Liver (tissue), 9 donors: ENCODE data around the gene MESD. TPM values are rescaled to one million over a fixed set of nuclear protein-coding genes. Genes with fewer than 3 reads are reported as not detected.

Experiments
- DNase-seq: peaks from one replicate; pipeline ENCODE4 v3.0.0-alpha.2; 2017; ENCODE audit warnings: low spot score
- H3K27ac ChIP-seq, 2 donors: one replicate each; pipeline ENCODE4 v1.7.0; 2013; ENCODE audit warnings: inconsistent platforms in 2 of 2, low read length in 2 of 2, control low read depth in 1 of 2, low read depth in 1 of 2, mild to moderate bottlenecking in 1 of 2
- H3K27me3 ChIP-seq, 4 donors: one replicate each; pipeline versions ENCODE4 v1.6.1 to v1.7.0; 2013; ENCODE audit warnings: low read length in 3 of 4, inconsistent platforms in 1 of 4, mild to moderate bottlenecking in 1 of 4, moderate library complexity in 1 of 4; ENCODE audit not compliant: control insufficient read depth in 4 of 4, insufficient read depth in 4 of 4
- H3K36me3 ChIP-seq, 4 donors: one replicate each; pipeline versions ENCODE4 v1.6.1 to v1.7.0; 2013; ENCODE audit warnings: low read length in 3 of 4, mild to moderate bottlenecking in 3 of 4, low read depth in 1 of 4, moderate library complexity in 1 of 4; ENCODE audit not compliant: control insufficient read depth in 4 of 4, insufficient read depth in 3 of 4
- H3K4me1 ChIP-seq, 4 donors: one replicate each; pipeline versions ENCODE4 v1.6.1 to v1.7.0; 2013; ENCODE audit warnings: low read length in 3 of 4, mild to moderate bottlenecking in 3 of 4, moderate library complexity in 1 of 4; ENCODE audit not compliant: control insufficient read depth in 4 of 4, insufficient read depth in 4 of 4
- H3K4me3 ChIP-seq, 3 donors: one replicate each; pipeline versions ENCODE4 v1.6.1 to v1.7.0; 2013; ENCODE audit warnings: low read length in 3 of 3, control low read depth in 1 of 3, low read depth in 1 of 3, mild to moderate bottlenecking in 1 of 3
- H3K9ac ChIP-seq, 2 donors: one replicate each; pipeline ENCODE4 v1.7.0; 2013; ENCODE audit warnings: low read length in 2 of 2, mild to moderate bottlenecking in 2 of 2, moderate library complexity in 2 of 2, control low read depth in 1 of 2, low read depth in 1 of 2
- H3K9me3 ChIP-seq, 4 donors: one replicate each; pipeline versions ENCODE4 v1.6.1 to v1.7.0; 2013; ENCODE audit warnings: low read length in 3 of 4; ENCODE audit not compliant: control insufficient read depth in 4 of 4
- CTCF ChIP-seq: fragments of 150-350 bp; IDR thresholded peaks from 2 replicates; pipeline ENCODE4 v1.5.1; 2017; ENCODE audit warnings: improper control_type of control experiment, low read depth, low read length; ENCODE audit not compliant: missing input control
- EGR1 ChIP-seq, 2 donors: IDR thresholded peaks; 2 replicates each; pipeline ENCODE4 v1.6.1; 2016 to 2018; ENCODE audit warnings: antibody characterized with exemption in 2 of 2, low read depth in 2 of 2
- FOXA2 ChIP-seq: IDR thresholded peaks from 2 replicates; pipeline ENCODE4 v1.6.1; 2016; ENCODE audit warnings: antibody characterized with exemption
- GABPA ChIP-seq, 2 donors: IDR thresholded peaks in 1 of 2; conservative IDR thresholded peaks in 1 of 2; 2 replicates each; pipeline ENCODE4 v1.6.1; 2016; ENCODE audit warnings: antibody characterized with exemption in 2 of 2, mild to moderate bottlenecking in 1 of 2, moderate library complexity in 1 of 2
- HNF4A ChIP-seq, 2 donors: conservative IDR thresholded peaks; 2 replicates each; pipeline ENCODE4 v1.6.1; 2016; ENCODE audit warnings: antibody characterized with exemption in 2 of 2, mild to moderate bottlenecking in 2 of 2
- JUND ChIP-seq, 2 donors: IDR thresholded peaks; 2 replicates each; pipeline ENCODE4 v1.6.1; 2016; ENCODE audit warnings: antibody characterized with exemption in 2 of 2
- MAX ChIP-seq: IDR thresholded peaks from 2 replicates; pipeline ENCODE4 v1.6.1; 2016; ENCODE audit warnings: antibody characterized with exemption
- NR2F2 ChIP-seq: IDR thresholded peaks from 2 replicates; pipeline ENCODE4 v1.6.1; 2016; ENCODE audit warnings: antibody characterized with exemption
- RAD21 ChIP-seq, 2 donors: IDR thresholded peaks; 2 replicates each; pipeline ENCODE4 v1.6.1; 2016; ENCODE audit warnings: antibody characterized with exemption in 2 of 2, mild to moderate bottlenecking in 2 of 2
- SP1 ChIP-seq: IDR thresholded peaks from 2 replicates; pipeline ENCODE4 v1.6.1; 2018; ENCODE audit warnings: antibody characterized with exemption, mild to moderate bottlenecking
- TAF1 ChIP-seq: conservative IDR thresholded peaks from 2 replicates; pipeline ENCODE4 v1.6.1; 2016; ENCODE audit warnings: antibody characterized with exemption, mild to moderate bottlenecking
- ZBTB33 ChIP-seq: IDR thresholded peaks from 2 replicates; pipeline ENCODE4 v1.6.1; 2016; ENCODE audit warnings: antibody characterized with exemption
- WGBS: extraction: QIAGEN DNeasy Blood & Tissue Kit; methylation state at CpG from one replicate; pipeline ENCODE4 v1.1.7; 2013; 5-methylcytosine and 5-hydroxymethylcytosine counted together
- polyA plus RNA-seq, 2 donors: library from polyadenylated mRNA; stranded (reverse) in 1 of 2; unstranded in 1 of 2; fragments of 200-250 nt in 1 of 2; fragments of >200 nt in 1 of 2; fragmentation: Nextera tagmentation in 1 of 2; extraction: Ambion mirVana in 1 of 2; gene quantifications; one replicate each; pipeline versions ENCODE4 v1.2.1 to v1.2.3, GENCODE V29; 2013 to 2015
- total RNA-seq, 2 donors: library from RNA; depleted of rRNA; stranded (reverse); fragments of >200 nt; gene quantifications; one replicate each; pipeline ENCODE4 v1.2.3, GENCODE V29; 2014
- TF ChIP-seq, protein P1 (sequence below): IDR thresholded peaks from 2 replicates; pipeline ENCODE4 v1.6.1; 2016; ENCODE audit warnings: antibody characterized with exemption
- TF ChIP-seq, protein P2 (sequence below): IDR thresholded peaks from 2 replicates; pipeline ENCODE4 v1.6.1; 2016; ENCODE audit warnings: antibody characterized with exemption, mild to moderate bottlenecking
- donor health status: healthy.
- donor health status: healthy.
- donor health status: healthy.
- donor health status: healthy.
- donor health status: healthy.

The MESD gene
- total and polyA plus RNA-seq, 4 donors, result 15.3 to 24.0 (median 17.0) TPM

DNA sequence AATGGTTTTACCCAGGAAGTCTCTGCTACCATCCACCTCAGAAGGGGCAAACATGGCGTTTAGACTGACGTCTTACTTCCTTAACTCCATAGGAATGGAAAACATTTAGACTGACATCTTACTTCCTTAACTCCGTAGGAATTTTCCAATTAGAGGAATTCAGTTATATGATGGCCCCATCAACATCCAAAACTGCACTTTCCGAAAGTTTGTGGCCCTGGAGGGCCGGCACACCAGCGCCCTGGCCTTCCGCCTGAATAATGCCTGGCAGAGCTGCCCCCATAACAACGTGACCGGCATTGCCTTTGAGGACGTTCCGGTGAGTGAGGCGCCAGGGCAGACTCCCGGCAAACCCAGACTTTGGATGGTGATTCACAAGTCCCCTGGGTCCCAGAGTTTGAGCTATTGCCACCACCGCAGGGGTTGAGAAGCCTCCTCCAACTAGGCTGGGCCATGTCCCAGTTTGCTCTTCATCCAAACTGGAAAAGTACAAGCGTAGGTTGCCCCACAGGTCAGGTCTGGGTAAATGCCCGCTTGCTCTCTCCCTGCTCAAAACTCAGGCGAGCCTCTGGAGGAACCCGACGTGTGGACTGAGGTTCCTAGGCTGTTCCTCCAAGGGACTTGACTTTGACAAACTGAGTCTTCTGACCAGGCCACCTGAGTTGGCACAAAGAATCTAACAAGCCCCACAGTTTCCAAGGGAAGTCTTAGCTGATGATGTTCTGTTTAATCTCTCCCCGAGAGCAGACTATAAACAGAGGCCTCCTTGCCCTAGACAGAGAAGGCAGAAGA lies 57.7 kb downstream of the MESD start (continued):
- no peak for TF ChIP-seq FOXA2
- TF ChIP-seq EGR1 (IDR thresholded peaks at IDR 0.05; ENCODE audit: low read depth in 2 of 2), result no peak
- TF ChIP-seq ZBTB33, result no peak
- TF ChIP-seq GABPA (IDR thresholded peaks at IDR 0.05 in 1 of 2, conservative IDR thresholded peaks at IDR 0.05 in 1 of 2), result no peak
- TF ChIP-seq TAF1, result no peak

DNA sequence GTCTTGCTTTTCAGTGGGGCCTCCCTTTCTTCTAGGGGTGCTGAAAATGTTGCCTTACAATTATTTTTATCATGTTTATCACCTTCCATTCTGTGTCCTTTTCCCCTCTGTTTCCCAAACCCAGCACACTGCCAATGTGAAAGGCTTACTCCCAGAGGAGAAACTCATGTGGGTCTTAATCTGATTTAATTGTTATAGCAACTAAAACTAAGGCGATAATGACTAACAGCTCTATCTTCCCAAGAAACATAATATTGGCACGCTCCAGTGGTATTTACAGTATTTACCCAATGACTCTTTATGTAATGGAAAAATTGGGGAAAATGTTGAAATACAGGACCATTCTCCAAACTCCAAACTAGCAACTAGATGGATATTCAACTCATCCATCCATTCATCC lies 58.4 kb downstream of the MESD start:
- Histone ChIP-seq H3K36me3 (no peaks in the 10 kb centered on the region), H3K27me3 (no peaks in the 10 kb centered on the region), H3K4me1 (peaks cover 0 to 5% (median 0%) of the 10 kb centered on the region in 4 donors), H3K9me3 (no peaks in the 10 kb centered on the region), H3K9ac (no peak overlapping the region), H3K4me3 (no peak overlapping the region), H3K27ac (no peak overlapping the region)
- 95% methylated on average over 2 of the region's 2 CpGs for WGBS
- TF ChIP-seq CTCF (no peak), JUND (IDR thresholded peaks at IDR 0.05) (no peak), FOXA2 (no peak), SP1 (no peak), RAD21 (IDR thresholded peaks at IDR 0.05) (no peak), GABPA (IDR thresholded peaks at IDR 0.05 in 1 of 2, conservative IDR thresholded peaks at IDR 0.05 in 1 of 2) (no peak), TAF1 (no peak), NR2F2 (no peak), MAX (no peak), HNF4A (conservative IDR thresholded peaks at IDR 0.05) (no peak)
- TF ChIP-seq, protein P1, sequence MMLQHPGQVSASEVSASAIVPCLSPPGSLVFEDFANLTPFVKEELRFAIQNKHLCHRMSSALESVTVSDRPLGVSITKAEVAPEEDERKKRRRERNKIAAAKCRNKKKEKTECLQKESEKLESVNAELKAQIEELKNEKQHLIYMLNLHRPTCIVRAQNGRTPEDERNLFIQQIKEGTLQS, result no peak
- TF ChIP-seq, protein P2, sequence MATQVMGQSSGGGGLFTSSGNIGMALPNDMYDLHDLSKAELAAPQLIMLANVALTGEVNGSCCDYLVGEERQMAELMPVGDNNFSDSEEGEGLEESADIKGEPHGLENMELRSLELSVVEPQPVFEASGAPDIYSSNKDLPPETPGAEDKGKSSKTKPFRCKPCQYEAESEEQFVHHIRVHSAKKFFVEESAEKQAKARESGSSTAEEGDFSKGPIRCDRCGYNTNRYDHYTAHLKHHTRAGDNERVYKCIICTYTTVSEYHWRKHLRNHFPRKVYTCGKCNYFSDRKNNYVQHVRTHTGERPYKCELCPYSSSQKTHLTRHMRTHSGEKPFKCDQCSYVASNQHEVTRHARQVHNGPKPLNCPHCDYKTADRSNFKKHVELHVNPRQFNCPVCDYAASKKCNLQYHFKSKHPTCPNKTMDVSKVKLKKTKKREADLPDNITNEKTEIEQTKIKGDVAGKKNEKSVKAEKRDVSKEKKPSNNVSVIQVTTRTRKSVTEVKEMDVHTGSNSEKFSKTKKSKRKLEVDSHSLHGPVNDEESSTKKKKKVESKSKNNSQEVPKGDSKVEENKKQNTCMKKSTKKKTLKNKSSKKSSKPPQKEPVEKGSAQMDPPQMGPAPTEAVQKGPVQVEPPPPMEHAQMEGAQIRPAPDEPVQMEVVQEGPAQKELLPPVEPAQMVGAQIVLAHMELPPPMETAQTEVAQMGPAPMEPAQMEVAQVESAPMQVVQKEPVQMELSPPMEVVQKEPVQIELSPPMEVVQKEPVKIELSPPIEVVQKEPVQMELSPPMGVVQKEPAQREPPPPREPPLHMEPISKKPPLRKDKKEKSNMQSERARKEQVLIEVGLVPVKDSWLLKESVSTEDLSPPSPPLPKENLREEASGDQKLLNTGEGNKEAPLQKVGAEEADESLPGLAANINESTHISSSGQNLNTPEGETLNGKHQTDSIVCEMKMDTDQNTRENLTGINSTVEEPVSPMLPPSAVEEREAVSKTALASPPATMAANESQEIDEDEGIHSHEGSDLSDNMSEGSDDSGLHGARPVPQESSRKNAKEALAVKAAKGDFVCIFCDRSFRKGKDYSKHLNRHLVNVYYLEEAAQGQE, result no peak
- DNase-seq, result no peak
